DND-41 (cell line): ENCODE data around the gene SYNCRIP.

Experiments
- ATAC-seq: fragments of 200-7000 bp; cut with Tn5 transposase; 3 replicates; pipeline ENCODE4 v1.9.1; 2021; ENCODE audit warnings: low read depth; ENCODE audit not compliant: insufficient read depth
- DNase-seq: peaks from one replicate; pipeline ENCODE4 v3.0.0-alpha.2; 2020
- H2AFZ ChIP-seq: 2 replicates; pipeline ENCODE4 v1.6.0; 2012; ENCODE audit warnings: low read depth, low read length
- H3K27ac ChIP-seq: 2 replicates; pipeline ENCODE4 v1.5.1; 2012; ENCODE audit warnings: low read length, inconsistent platforms
- H3K27me3 ChIP-seq: fragments of 200-600 bp; sonication (generic); 2 replicates; pipeline ENCODE4 v1.6.0; 2012; ENCODE audit warnings: low read length, mild to moderate bottlenecking, inconsistent platforms; ENCODE audit not compliant: insufficient read depth, poor library complexity
- H3K36me3 ChIP-seq: 2 replicates; pipeline ENCODE4 v1.5.1; 2012; ENCODE audit warnings: low read length, inconsistent platforms; ENCODE audit not compliant: insufficient read depth
- H3K4me1 ChIP-seq: 2 replicates; pipeline ENCODE4 v1.5.1; 2012; ENCODE audit warnings: mild to moderate bottlenecking, low read length; ENCODE audit not compliant: insufficient read depth
- H3K4me2 ChIP-seq: 2 replicates; pipeline ENCODE4 v1.6.0; 2012; ENCODE audit warnings: mild to moderate bottlenecking, moderate library complexity, low read length, inconsistent platforms; ENCODE audit not compliant: insufficient read depth
- H3K4me3 ChIP-seq, 2 experiments: fragments of 200-600 bp in 1 of 2; shearing (Covaris generic) in 1 of 2; 2 replicates each; pipeline ENCODE4 v1.5.1; 2012 to 2016; ENCODE audit warnings: inconsistent platforms in 2 of 2, low read length in 2 of 2, mild to moderate bottlenecking in 2 of 2, low read depth in 1 of 2, moderate library complexity in 1 of 2
- H3K79me2 ChIP-seq: 2 replicates; pipeline ENCODE4 v1.6.0; 2012; ENCODE audit warnings: low read length, inconsistent platforms; ENCODE audit not compliant: insufficient read depth
- H3K9ac ChIP-seq: 2 replicates; pipeline ENCODE4 v1.6.0; 2012; ENCODE audit warnings: low read depth, mild to moderate bottlenecking, inconsistent platforms, low read length, moderate library complexity
- H3K9me3 ChIP-seq: 2 replicates; pipeline ENCODE4 v1.5.1; 2012; ENCODE audit warnings: low read length, moderate library complexity, mild to moderate bottlenecking, inconsistent platforms; ENCODE audit not compliant: insufficient read depth, severe bottlenecking
- H4K20me1 ChIP-seq: 2 replicates; pipeline ENCODE4 v1.6.0; 2012; ENCODE audit warnings: low read length; ENCODE audit not compliant: insufficient read depth
- EZH2 ChIP-seq: IDR thresholded peaks from 3 replicates; pipeline ENCODE4 v1.6.1; 2012; ENCODE audit warnings: borderline replicate concordance, low read depth, mild to moderate bottlenecking, moderate library complexity, low read length, inconsistent platforms; ENCODE audit not compliant: severe bottlenecking
- TF ChIP-seq, protein P1 (sequence below): IDR thresholded peaks from 2 replicates; pipeline ENCODE4 v1.5.1; 2012; ENCODE audit warnings: borderline replicate concordance, low read length, moderate library complexity, mild to moderate bottlenecking; ENCODE audit not compliant: poor library complexity, severe bottlenecking; ENCODE audit errors: extremely low read depth

SYNCRIP gene

GRCh38 chr6:85580118-85580877, 62.4 kb downstream of the SYNCRIP start:
- Histone ChIP-seq H4K20me1 (no peaks in the 10 kb centered on the region; the same call in 1 of the 2 replicates), H3K4me3 (no peak overlapping the region), H3K36me3 (no peaks in the 10 kb centered on the region), H3K9ac (no peak overlapping the region), H3K4me2 (no peak overlapping the region), H3K4me1 (no peaks in the 10 kb centered on the region), H3K27ac (no peak overlapping the region), H3K9me3 (no peaks in the 10 kb centered on the region), H3K79me2 (peaks cover 6% of the 10 kb centered on the region; the same call in 1 of the 2 replicates), H3K27me3 (no peaks in the 10 kb centered on the region), H2AFZ (no peak overlapping the region)
- no peak for ATAC-seq
- DNase-seq: no peak
- TF ChIP-seq EZH2: no peak
- TF ChIP-seq, protein P1, sequence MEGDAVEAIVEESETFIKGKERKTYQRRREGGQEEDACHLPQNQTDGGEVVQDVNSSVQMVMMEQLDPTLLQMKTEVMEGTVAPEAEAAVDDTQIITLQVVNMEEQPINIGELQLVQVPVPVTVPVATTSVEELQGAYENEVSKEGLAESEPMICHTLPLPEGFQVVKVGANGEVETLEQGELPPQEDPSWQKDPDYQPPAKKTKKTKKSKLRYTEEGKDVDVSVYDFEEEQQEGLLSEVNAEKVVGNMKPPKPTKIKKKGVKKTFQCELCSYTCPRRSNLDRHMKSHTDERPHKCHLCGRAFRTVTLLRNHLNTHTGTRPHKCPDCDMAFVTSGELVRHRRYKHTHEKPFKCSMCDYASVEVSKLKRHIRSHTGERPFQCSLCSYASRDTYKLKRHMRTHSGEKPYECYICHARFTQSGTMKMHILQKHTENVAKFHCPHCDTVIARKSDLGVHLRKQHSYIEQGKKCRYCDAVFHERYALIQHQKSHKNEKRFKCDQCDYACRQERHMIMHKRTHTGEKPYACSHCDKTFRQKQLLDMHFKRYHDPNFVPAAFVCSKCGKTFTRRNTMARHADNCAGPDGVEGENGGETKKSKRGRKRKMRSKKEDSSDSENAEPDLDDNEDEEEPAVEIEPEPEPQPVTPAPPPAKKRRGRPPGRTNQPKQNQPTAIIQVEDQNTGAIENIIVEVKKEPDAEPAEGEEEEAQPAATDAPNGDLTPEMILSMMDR: no peak

GRCh38 chr6:85579581-85579980, 63.1 kb downstream of the SYNCRIP start:
- no peak for TF ChIP-seq EZH2
- TF ChIP-seq, protein P1: no peak
- H3K79me2 ChIP-seq: peaks cover 9% of the 10 kb centered on the region; the same call in 1 of the 2 replicates
- DNase-seq: no peak
- no peak overlapping the region for H2AFZ ChIP-seq
- H3K9me3 ChIP-seq: no peaks in the 10 kb centered on the region
- H3K4me2 ChIP-seq: no peak overlapping the region
- H3K36me3 ChIP-seq: no peaks in the 10 kb centered on the region
- H3K4me3 ChIP-seq: no peak overlapping the region
- no peak overlapping the region for H3K9ac ChIP-seq
- no peaks in the 10 kb centered on the region for H3K27me3 ChIP-seq
- no peaks in the 10 kb centered on the region; the same call in 1 of the 2 replicates for H4K20me1 ChIP-seq
- H3K27ac ChIP-seq: no peak overlapping the region
- ATAC-seq: peak; percentile 35; the same call in 1 of the 3 replicates
- no peaks in the 10 kb centered on the region for H3K4me1 ChIP-seq

DNA sequence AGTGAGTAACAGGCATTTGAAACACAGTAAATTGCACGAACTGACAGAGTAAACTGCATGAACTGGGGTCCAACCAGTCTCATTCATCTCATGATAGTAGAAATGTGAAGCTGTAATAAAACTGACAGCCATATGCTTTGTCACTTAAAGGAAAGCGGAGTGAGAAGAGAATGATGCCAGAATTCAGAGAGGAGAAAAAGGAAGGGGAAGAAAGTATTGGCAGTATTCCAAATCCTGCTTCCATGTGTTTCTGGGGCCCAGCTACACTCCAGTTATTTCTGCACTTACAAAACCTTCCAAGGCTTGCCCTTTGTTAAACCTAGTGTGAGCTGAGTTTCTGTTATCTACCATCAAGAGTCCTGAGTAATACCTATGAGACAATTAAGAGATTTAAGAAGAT, 66.2 kb downstream of the SYNCRIP start:
- ATAC-seq (no peak), DNase-seq (no peak)
- Histone ChIP-seq H3K9ac (no peak overlapping the region), H3K27ac (no peak overlapping the region), H3K9me3 (no peaks in the 10 kb centered on the region), H3K27me3 (no peaks in the 10 kb centered on the region), H2AFZ (no peak overlapping the region), H3K4me1 (no peaks in the 10 kb centered on the region), H3K4me3 (no peak overlapping the region), H3K36me3 (peaks cover 4% of the 10 kb centered on the region), H3K4me2 (no peak overlapping the region), H4K20me1 (no peaks in the 10 kb centered on the region; the same call in 1 of the 2 replicates), H3K79me2 (peaks cover 13% of the 10 kb centered on the region; the same call in 1 of the 2 replicates)
- no peak for TF ChIP-seq EZH2
- TF ChIP-seq, protein P1: no peak
